Brain microvascular endothelial cell (primary cell): Measurements from ENCODE around the gene TBC1D20.
"Not testable (repeated sequence)": the region's sequence is repeated elsewhere in the genome, so short reads cannot be mapped to it uniquely, and the experiment has no call there.

Experiments used
- DNase-seq: peaks from one replicate; pipeline ENCODE4 v3.0.0-alpha.2; 2020
- H3K27ac ChIP-seq: fragments of 250-450 bp; sonication (Bioruptor Pico); 2 replicates; pipeline ENCODE4 v1.5.1; 2020; ENCODE audit warnings: mild to moderate bottlenecking, moderate library complexity
- H3K27me3 ChIP-seq: fragments of 250-450 bp; sonication (Bioruptor Pico); replicated peaks from 2 replicates; pipeline ENCODE4 v1.5.1; 2020; ENCODE audit warnings: mild to moderate bottlenecking
- H3K36me3 ChIP-seq: fragments of 250-450 bp; sonication (Bioruptor Pico); replicated peaks from 2 replicates; pipeline ENCODE4 v1.5.1; 2020; ENCODE audit warnings: mild to moderate bottlenecking
- H3K4me3 ChIP-seq: 2 replicates; pipeline ENCODE4 v1.5.1; 2011; ENCODE audit warnings: low read depth, mild to moderate bottlenecking, control low read depth, low read length, moderate library complexity
- in situ Hi-C: cut with HindIII; loops from 2 replicates; pipeline ENCODE4 v1.10.0; 2017; ENCODE audit warnings: low sequenced_read_pairs, low pct_ligation_motif_present
- TF ChIP-seq, protein P1 (sequence below): IDR thresholded peaks from 2 replicates; pipeline ENCODE4 v1.5.1; 2011; ENCODE audit warnings: low read depth, mild to moderate bottlenecking, moderate library complexity, low read length, control low read depth, inconsistent platforms; ENCODE audit errors: missing control alignments

TBC1D20 gene

DNA sequence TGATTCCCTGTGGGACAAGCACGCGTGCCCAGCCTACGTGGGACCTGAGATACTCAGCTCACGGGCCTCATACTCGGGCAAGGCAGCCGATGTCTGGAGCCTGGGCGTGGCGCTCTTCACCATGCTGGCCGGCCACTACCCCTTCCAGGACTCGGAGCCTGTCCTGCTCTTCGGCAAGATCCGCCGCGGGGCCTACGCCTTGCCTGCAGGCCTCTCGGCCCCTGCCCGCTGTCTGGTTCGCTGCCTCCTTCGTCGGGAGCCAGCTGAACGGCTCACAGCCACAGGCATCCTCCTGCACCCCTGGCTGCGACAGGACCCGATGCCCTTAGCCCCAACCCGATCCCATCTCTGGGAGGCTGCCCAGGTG is 66.1 kb downstream of the TBC1D20 start:
- in situ Hi-C loops: no loop called here

DNA sequence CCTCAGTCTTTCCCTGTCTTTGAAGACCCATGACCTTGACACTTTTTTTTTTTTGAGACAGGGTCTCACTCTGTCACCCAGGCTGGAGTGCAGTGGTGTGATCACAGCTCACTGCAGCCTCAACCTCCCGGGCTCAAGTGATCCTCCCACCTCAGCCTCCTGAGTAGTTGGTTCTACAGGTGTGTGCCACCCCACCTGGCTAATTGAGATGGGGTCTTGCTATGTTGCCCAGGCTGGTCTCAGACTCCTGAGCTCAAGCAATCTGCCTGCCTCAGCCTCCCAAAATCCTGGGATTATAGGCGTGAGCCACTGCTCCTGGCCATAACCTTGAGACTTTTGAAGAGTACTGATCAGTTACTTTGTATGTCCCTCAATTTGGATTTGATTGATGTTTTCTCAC is 69.0 kb downstream of the TBC1D20 start:
- DNase-seq, H3K4me3 ChIP-seq, in situ Hi-C loops, H3K27ac ChIP-seq, H3K27me3 ChIP-seq: not testable (repeated sequence)
- H3K36me3 ChIP-seq: peaks cover 40% of the 10 kb centered on the region

More for the DNA sequence above, 66.1 kb downstream of the TBC1D20 start:
- no peak for DNase-seq
- TF ChIP-seq, protein P1, sequence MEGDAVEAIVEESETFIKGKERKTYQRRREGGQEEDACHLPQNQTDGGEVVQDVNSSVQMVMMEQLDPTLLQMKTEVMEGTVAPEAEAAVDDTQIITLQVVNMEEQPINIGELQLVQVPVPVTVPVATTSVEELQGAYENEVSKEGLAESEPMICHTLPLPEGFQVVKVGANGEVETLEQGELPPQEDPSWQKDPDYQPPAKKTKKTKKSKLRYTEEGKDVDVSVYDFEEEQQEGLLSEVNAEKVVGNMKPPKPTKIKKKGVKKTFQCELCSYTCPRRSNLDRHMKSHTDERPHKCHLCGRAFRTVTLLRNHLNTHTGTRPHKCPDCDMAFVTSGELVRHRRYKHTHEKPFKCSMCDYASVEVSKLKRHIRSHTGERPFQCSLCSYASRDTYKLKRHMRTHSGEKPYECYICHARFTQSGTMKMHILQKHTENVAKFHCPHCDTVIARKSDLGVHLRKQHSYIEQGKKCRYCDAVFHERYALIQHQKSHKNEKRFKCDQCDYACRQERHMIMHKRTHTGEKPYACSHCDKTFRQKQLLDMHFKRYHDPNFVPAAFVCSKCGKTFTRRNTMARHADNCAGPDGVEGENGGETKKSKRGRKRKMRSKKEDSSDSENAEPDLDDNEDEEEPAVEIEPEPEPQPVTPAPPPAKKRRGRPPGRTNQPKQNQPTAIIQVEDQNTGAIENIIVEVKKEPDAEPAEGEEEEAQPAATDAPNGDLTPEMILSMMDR: no peak
- Histone ChIP-seq H3K4me3 (no peak overlapping the region), H3K36me3 (peaks cover 33% of the 10 kb centered on the region), H3K27ac (no peak overlapping the region), H3K27me3 (no peaks in the 10 kb centered on the region)

DNA sequence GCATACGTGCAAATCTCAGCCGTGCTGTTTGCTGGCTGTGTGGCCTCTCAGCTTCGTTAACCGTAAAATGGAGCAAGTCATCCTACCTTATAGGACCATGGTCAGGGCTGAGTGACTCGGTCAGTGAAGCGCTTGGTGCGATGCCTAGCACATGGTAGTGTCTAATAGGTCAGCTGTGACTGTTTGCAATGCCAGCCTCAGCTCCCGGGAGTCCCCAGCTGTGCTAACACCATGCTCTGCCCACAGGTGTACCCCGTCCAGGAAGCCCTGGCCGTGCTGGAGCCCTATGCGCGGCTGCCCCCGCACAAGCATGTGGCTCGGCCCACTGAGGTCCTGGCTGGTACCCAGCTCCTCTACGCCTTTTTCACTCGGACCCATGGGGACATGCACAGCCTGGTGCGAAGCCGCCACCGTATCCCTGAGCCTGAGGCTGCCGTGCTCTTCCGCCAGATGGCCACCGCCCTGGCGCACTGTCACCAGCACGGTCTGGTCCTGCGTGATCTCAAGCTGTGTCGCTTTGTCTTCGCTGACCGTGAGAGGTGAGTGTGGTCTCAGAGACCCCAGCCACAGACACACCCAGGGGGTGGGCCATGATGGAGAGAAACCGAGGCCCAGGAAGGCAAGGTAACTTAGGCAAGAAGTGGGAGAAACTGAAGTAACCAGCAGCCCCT is 71.2 kb downstream of the TBC1D20 start:
- H3K4me3 ChIP-seq: no peak overlapping the region
- peaks cover 35% of the 10 kb centered on the region for H3K36me3 ChIP-seq
- DNase-seq: no peak
- H3K27ac ChIP-seq: no peak overlapping the region
- in situ Hi-C loops: no loop called here
- TF ChIP-seq, protein P1: no peak
- no peaks in the 10 kb centered on the region for H3K27me3 ChIP-seq

DNA sequence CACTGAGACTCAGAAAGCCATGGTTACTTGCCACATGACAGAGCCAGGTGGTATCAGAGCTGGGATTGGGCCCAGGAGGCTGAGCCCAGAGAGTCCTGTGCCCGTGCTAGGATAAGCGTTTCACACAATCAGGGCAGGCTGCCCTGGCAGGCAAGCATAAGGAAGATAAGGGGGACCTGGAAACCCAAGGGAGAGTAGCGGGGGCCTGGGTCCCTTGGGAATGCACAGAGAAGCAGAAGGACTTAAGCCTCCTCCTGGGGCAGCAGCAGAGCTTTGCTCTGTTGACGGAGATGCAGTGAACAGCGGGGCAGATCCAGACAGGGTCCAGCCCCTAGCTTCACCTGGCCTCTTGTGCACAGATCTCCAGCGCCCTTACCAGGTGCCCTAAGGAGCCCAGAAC is 73.1 kb downstream of the TBC1D20 start:
- in situ Hi-C loops: no loop called here
- no peak for DNase-seq
- no peak overlapping the region for H3K27ac ChIP-seq
- H3K27me3 ChIP-seq: no peaks in the 10 kb centered on the region
- TF ChIP-seq, protein P1: no peak
- H3K4me3 ChIP-seq: no peak overlapping the region
- H3K36me3 ChIP-seq: peaks cover 25% of the 10 kb centered on the region

DNA sequence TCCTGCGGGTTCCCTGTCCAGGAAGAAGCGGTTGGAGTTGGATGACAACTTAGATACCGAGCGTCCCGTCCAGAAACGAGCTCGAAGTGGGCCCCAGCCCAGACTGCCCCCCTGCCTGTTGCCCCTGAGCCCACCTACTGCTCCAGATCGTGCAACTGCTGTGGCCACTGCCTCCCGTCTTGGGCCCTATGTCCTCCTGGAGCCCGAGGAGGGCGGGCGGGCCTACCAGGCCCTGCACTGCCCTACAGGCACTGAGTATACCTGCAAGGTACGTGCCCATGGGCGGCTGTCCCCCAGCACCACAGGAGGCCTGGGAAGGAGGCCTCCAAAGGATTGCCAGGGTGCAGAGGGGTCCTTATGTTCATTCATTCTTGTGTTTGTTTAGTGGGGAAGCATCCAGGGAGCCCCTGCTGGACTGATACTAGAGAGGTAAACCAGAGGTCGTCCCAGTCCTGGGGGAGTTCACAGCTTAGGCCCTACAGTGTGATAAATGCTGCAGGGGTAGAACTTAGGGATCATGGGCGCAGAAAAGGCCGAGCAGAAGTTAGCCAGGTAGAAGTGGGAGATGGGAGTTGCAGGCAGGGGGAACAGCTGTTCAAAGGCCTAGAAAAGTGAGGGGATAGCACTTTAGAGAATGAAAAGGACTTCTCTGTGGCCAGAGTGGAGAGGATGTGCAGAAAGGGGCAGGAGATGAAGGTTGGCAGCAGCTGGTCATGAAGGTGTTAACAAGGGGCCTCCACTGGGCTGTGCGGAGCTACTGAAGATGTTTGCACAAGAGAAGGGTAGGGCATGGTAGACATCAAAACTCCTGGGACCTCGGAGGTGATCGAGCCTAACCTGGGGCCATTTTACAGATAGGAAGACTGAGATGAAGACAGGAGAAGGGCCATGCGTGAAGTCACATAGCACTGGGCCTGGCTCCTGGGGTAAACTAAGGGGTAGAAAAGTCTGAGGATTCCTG is 74.0 kb downstream of the TBC1D20 start:
- DNase-seq: no peak
- TF ChIP-seq, protein P1: no peak
- H3K27ac ChIP-seq: no peak overlapping the region
- H3K36me3 ChIP-seq: peaks cover 25% of the 10 kb centered on the region
- no peak overlapping the region for H3K4me3 ChIP-seq
- in situ Hi-C loops: no loop called here
- no peaks in the 10 kb centered on the region for H3K27me3 ChIP-seq

DNA sequence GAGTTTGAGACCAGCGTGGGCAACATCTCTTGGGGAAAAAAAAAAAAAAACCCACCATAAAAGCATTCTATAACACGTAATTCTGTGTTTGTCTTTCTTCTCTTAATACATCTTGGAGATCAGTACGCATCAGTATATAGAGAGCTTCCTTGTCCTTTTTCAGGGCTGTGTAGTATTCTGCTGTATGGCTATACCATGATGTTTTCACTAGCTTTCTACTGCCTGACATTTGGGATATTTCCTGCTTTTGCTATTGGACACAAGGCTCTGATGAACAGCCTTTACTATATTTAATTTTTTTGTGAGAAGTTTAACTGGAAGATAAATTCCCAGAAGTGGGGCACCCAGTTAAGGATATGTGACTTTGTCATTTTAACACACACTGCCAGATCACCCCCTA is 74.8 kb downstream of the TBC1D20 start:
- in situ Hi-C loops: no loop called here
- DNase-seq: no peak
- no peak overlapping the region for H3K27ac ChIP-seq
- no peaks in the 10 kb centered on the region for H3K27me3 ChIP-seq
- peaks cover 24% of the 10 kb centered on the region for H3K36me3 ChIP-seq
- no peak overlapping the region for H3K4me3 ChIP-seq
- TF ChIP-seq, protein P1: no peak

DNA sequence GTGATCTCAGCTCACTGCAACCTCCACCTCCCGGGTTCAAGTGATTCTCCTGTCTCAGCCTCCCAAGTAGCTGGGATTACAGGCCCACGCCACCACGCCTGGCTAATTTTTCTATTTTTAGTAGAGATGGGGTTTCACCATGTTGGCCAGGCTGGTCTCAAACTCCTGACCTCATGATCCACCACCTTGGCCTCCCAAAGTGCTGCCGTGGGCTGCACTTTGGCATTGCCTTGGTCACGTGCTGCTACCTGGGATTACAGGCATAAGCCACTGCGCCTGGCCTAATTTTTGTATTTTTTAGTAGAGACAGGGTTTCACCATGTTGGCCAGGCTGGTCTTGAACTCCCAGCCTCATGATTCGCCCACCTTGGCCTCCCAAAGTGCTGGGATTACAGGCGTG is 75.7 kb downstream of the TBC1D20 start:
- in situ Hi-C loops, H3K27ac ChIP-seq, H3K27me3 ChIP-seq, DNase-seq, H3K4me3 ChIP-seq: not testable (repeated sequence)
- peaks cover 15% of the 10 kb centered on the region for H3K36me3 ChIP-seq
